Left lung (tissue), 10 donors: ENCODE measurements around the gene APOH. TPM values are rescaled to one million over a fixed set of nuclear protein-coding genes. Genes with fewer than 3 reads are reported as not detected.

ENCODE experiments used
- ATAC-seq: fragments of 200-7000 bp; cut with Tn5 transposase; one replicate; pipeline ENCODE4 v1.9.1; 2020; ENCODE audit warnings: moderate library complexity
- DNase-seq, 4 donors: peaks; one replicate each; pipeline ENCODE4 v3.0.0-alpha.2; 2013 to 2020
- H3K27ac ChIP-seq, 2 donors: fragments of 200-600 bp; sonication (generic) in 1 of 2; one replicate each; pipeline versions ENCODE4 v1.5.0 to v1.8.0; 2020 to 2021
- H3K27me3 ChIP-seq, 2 donors: fragments of 200-600 bp; sonication (generic) in 1 of 2; one replicate each; pipeline versions ENCODE4 v1.5.0 to v1.8.0; 2020 to 2021
- H3K36me3 ChIP-seq, 2 donors: fragments of 200-600 bp; sonication (generic) in 1 of 2; one replicate each; pipeline versions ENCODE4 v1.5.0 to v1.8.0; 2020 to 2021
- H3K4me1 ChIP-seq, 2 donors: fragments of 200-600 bp; one replicate each; pipeline ENCODE4 v1.8.0; 2021
- H3K4me3 ChIP-seq, 2 donors: fragments of 200-600 bp; sonication (generic) in 1 of 2; one replicate each; pipeline versions ENCODE4 v1.5.0 to v1.8.0; 2020 to 2021; ENCODE audit warnings: mild to moderate bottlenecking in 1 of 2
- H3K9me3 ChIP-seq, 2 donors: fragments of 200-600 bp; sonication (generic) in 1 of 2; one replicate each; pipeline versions ENCODE4 v1.5.0 to v1.8.0; 2020 to 2021
- intact Hi-C, 2 donors: fragments of 100-400 bp; cut with DNase I; formaldehyde crosslinking; loops; one replicate each; pipeline versions ENCODE4 v1.11.2 to v1.14.2; 2022
- polyA plus RNA-seq, 6 donors: library from polyadenylated mRNA; unstranded; fragments of 120-200 nt; gene quantifications; one replicate each; pipeline ENCODE4 v1.2.1, GENCODE V29; 2013; ENCODE audit not compliant: insufficient read length in 6 of 6
- total RNA-seq, 2 donors: library from RNA; stranded (reverse); fragmentation: NEBNext Ultra II Directional; extraction: Animal tissue kit (Norgen Biotek cat#: 25700); gene quantifications; one replicate each; pipeline ENCODE4 v1.2.1, GENCODE V29; 2021
- TF ChIP-seq, protein P1 (sequence below), 2 donors: fragments of 200-600 bp; sonication (generic) in 1 of 2; IDR thresholded peaks; one replicate each; pipeline versions ENCODE4 v1.5.0 to v1.8.0; 2021; ENCODE audit warnings: antibody characterized with exemption in 2 of 2
- donor health status: DM: no; HTN: yes; CAD: no.
- donor health status: DM: no; HTN: no; CAD: no.

The APOH gene
- total and polyA plus RNA-seq, 8 donors: 1.3 to 5.7 (median 2.9) TPM

- Histone ChIP-seq H3K27me3 (no peaks in the 10 kb centered on the region), H3K4me1 (no peaks in the 10 kb centered on the region), H3K9me3 (no peaks in the 10 kb centered on the region), H3K36me3 (no peaks in the 10 kb centered on the region), H3K27ac (no peak overlapping the region), H3K4me3 (no peak overlapping the region)
- TF ChIP-seq, protein P1, sequence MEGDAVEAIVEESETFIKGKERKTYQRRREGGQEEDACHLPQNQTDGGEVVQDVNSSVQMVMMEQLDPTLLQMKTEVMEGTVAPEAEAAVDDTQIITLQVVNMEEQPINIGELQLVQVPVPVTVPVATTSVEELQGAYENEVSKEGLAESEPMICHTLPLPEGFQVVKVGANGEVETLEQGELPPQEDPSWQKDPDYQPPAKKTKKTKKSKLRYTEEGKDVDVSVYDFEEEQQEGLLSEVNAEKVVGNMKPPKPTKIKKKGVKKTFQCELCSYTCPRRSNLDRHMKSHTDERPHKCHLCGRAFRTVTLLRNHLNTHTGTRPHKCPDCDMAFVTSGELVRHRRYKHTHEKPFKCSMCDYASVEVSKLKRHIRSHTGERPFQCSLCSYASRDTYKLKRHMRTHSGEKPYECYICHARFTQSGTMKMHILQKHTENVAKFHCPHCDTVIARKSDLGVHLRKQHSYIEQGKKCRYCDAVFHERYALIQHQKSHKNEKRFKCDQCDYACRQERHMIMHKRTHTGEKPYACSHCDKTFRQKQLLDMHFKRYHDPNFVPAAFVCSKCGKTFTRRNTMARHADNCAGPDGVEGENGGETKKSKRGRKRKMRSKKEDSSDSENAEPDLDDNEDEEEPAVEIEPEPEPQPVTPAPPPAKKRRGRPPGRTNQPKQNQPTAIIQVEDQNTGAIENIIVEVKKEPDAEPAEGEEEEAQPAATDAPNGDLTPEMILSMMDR (IDR thresholded peaks at IDR 0.05): no peak
- DNase-seq: no peak
- ATAC-seq: no peak
- intact Hi-C loops: no loop called here
Observed at GRCh38 chr17:66240013-66240412, 10.8 kb upstream of the APOH start.

DNA sequence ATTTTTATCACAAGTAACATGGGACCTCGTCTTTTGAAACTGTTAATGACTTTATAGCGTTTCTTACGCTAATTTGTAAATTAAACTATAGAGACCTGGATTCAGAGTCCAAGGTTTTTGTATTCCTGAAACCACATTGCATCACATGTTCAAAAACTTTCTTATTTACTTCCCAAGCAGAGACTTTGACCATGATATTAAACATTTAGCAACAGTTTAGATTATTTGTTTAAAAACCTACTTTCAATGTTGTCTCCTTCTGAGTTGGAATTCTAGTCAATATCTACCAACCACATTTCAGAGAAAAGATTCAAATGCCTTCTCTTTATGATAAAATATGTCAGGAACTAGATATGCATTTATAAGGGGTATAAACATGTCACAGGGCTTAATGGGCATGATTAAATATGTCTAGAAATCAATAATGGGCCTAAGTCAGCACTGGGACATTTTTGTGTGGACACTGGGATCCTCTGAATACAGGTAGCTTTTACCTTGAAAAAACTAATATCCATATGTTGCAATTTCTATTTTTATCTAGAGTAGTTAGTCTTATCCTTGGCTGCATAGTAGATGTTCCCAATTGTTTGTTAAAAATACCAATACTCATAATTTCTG lies 6.3 kb upstream of the APOH start:
- Histone ChIP-seq H3K4me3 (no peak overlapping the region), H3K27me3 (no peaks in the 10 kb centered on the region), H3K27ac (no peak overlapping the region), H3K36me3 (no peaks in the 10 kb centered on the region), H3K4me1 (no peaks in the 10 kb centered on the region), H3K9me3 (no peaks in the 10 kb centered on the region)
- intact Hi-C loops: no loop called here
- no peak for ATAC-seq
- TF ChIP-seq, protein P1 (IDR thresholded peaks at IDR 0.05): no peak
- no peak for DNase-seq

DNA sequence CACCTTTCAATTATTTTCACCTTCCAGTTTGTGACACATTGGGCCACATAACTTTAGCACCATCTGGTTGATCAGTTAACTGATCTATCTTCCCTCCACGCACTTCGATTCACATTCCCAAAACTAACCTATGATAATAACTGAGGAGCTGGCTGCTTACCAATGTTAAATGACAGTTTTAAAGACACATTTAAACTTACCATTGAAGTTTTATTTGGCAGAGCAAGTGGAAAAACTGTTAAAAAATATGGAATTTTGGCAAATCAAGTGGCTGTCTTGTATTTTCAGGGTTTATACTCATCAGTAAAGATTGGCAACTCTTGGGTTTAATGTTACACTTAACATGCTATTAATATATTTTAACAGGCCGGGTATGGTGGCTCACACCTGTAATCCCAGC lies 5.4 kb upstream of the APOH start:
- TF ChIP-seq, protein P1 (IDR thresholded peaks at IDR 0.05): no peak
- Histone ChIP-seq H3K4me3 (no peak overlapping the region), H3K9me3 (no peaks in the 10 kb centered on the region), H3K27me3 (no peaks in the 10 kb centered on the region), H3K36me3 (no peaks in the 10 kb centered on the region), H3K4me1 (no peaks in the 10 kb centered on the region), H3K27ac (no peak overlapping the region)
- ATAC-seq: no peak
- DNase-seq: no peak
- intact Hi-C loops: no loop called here

- ATAC-seq: no peak
- intact Hi-C loops: no loop called here
- no peak overlapping the region for H3K4me3 ChIP-seq
Observed at GRCh38 chr17:66233023-66233753, 4.0 kb upstream of the APOH start.

More at GRCh38 chr17:66233023-66233753, 4.0 kb upstream of the APOH start:
- TF ChIP-seq, protein P1 (IDR thresholded peaks at IDR 0.05): no peak
- Histone ChIP-seq H3K36me3 (no peaks in the 10 kb centered on the region), H3K9me3 (no peaks in the 10 kb centered on the region), H3K27me3 (no peaks in the 10 kb centered on the region), H3K4me1 (no peaks in the 10 kb centered on the region), H3K27ac (no peak overlapping the region)
- DNase-seq: no peak
